B cell (primary cell): Measurements from ENCODE around the gene MRPL1. TPM values are rescaled to one million over a fixed set of nuclear protein-coding genes. Genes with fewer than 3 reads are reported as not detected.

Experiments
- ATAC-seq: fragments of 200-7000 bp; cut with Tn5 transposase; one replicate; pipeline ENCODE4 v1.10.0; 2021; ENCODE audit warnings: low read depth, mild to moderate bottlenecking, moderate number of reproducible peaks, moderate library complexity
- CTCF ChIA-PET: fragments of 350-600 bp; sonication (Branson Sonifier 250); formaldehyde crosslinking; loops from one replicate; lab custom pipeline; 2021; ENCODE audit warnings: antibody characterized with exemption, inconsistent platforms; lab: Charles Lee
- POLR2A ChIA-PET: fragments of 350-600 bp; sonication (Branson Sonifier 250); formaldehyde crosslinking; loops from one replicate; lab custom pipeline; 2021; ENCODE audit warnings: antibody characterized with exemption; lab: Charles Lee
- DNase-seq: peaks from one replicate; pipeline ENCODE4 v3.0.0; 2013
- H2AFZ ChIP-seq: 2 replicates; pipeline ENCODE4 v1.6.1; 2012; ENCODE audit warnings: mild to moderate bottlenecking, low read depth, low read length; ENCODE audit not compliant: insufficient read depth, poor library complexity, severe bottlenecking
- H3K27ac ChIP-seq, 2 donors: 1 replicate in 1 of 2; 2 replicates in 1 of 2; pipeline ENCODE4 v1.5.1; 2012 to 2013; ENCODE audit warnings: low read length in 2 of 2, mild to moderate bottlenecking in 2 of 2, moderate library complexity in 1 of 2
- H3K27me3 ChIP-seq, 4 experiments: fragments of 200-600 bp in 1 of 4; sonication (generic) in 1 of 4; replicated peaks in 1 of 4; 1 replicate in 2 of 4; 2 replicates in 2 of 4; pipeline versions ENCODE4 v1.6.1 to v1.7.0; 2013 to 2016; ENCODE audit warnings: low read length in 3 of 4, mild to moderate bottlenecking in 2 of 4, mixed read lengths in 1 of 4, moderate library complexity in 1 of 4; ENCODE audit not compliant: insufficient read depth in 4 of 4, control insufficient read depth in 3 of 4; ENCODE audit errors: control extremely low read depth in 1 of 4
- H3K36me3 ChIP-seq, 2 experiments: replicated peaks in 1 of 2; 1 replicate in 1 of 2; 2 replicates in 1 of 2; pipeline versions ENCODE4 v1.6.1 to v1.7.1; 2013; ENCODE audit warnings: low read length in 1 of 2; ENCODE audit not compliant: insufficient read depth in 2 of 2, control insufficient read depth in 1 of 2; ENCODE audit errors: control extremely low read depth in 1 of 2, extremely low read depth in 1 of 2
- H3K4me1 ChIP-seq, 2 donors: fragments of 200-600 bp in 1 of 2; sonication (generic) in 1 of 2; 1 replicate in 1 of 2; 2 replicates in 1 of 2; pipeline versions ENCODE4 v1.5.1 to v1.6.1; 2013 to 2017; ENCODE audit warnings: low read length in 2 of 2; ENCODE audit not compliant: control insufficient read depth in 2 of 2, insufficient read depth in 2 of 2
- H3K4me2 ChIP-seq: replicated peaks from 2 replicates; pipeline ENCODE3; 2012; ENCODE audit warnings: mild to moderate bottlenecking, low read depth, low read length; ENCODE audit not compliant: poor library complexity, severe bottlenecking
- H3K4me3 ChIP-seq, 5 experiments: fragments of 200-600 bp in 1 of 5; sonication (generic) in 1 of 5; 1 replicate in 3 of 5; 2 replicates in 2 of 5; pipeline versions ENCODE4 v1.5.1 to v1.7.0; 2011 to 2016; ENCODE audit warnings: low read length in 4 of 5, mild to moderate bottlenecking in 4 of 5, low read depth in 2 of 5, control low read depth in 1 of 5, moderate library complexity in 1 of 5; ENCODE audit not compliant: insufficient read depth in 1 of 5; ENCODE audit errors: control extremely low read depth in 1 of 5, extremely low read depth in 1 of 5
- H3K79me2 ChIP-seq: fragments of 200-600 bp; sonication (generic); one replicate; pipeline ENCODE4 v1.6.0; 2016; ENCODE audit warnings: low read length; ENCODE audit not compliant: control insufficient read depth, insufficient read depth
- H3K9ac ChIP-seq: fragments of 200-600 bp; sonication (generic); 2 replicates; pipeline ENCODE4 v1.6.1; 2017; ENCODE audit warnings: mild to moderate bottlenecking, low read length, moderate library complexity
- H3K9me3 ChIP-seq, 3 donors: one replicate each; pipeline versions ENCODE4 v1.6.1 to v1.7.1; 2013; ENCODE audit warnings: low read length in 2 of 3; ENCODE audit not compliant: control insufficient read depth in 2 of 3, insufficient read depth in 1 of 3; ENCODE audit errors: control extremely low read depth in 1 of 3
- H4K20me1 ChIP-seq: 2 replicates; pipeline ENCODE4 v1.6.0; 2012; ENCODE audit warnings: mild to moderate bottlenecking, low read length; ENCODE audit not compliant: insufficient read depth, control insufficient read depth, poor library complexity, severe bottlenecking
- H3K27ac Mint-ChIP-seq: one replicate; pipeline ENCODE4 v1.8.0; 2021; ENCODE audit warnings: mixed read lengths
- H3K27me3 Mint-ChIP-seq: one replicate; pipeline ENCODE4 v1.8.0; 2021; ENCODE audit warnings: mixed read lengths
- H3K4me1 Mint-ChIP-seq: one replicate; pipeline ENCODE4 v1.8.0; 2021; ENCODE audit warnings: mixed read lengths
- H3K4me3 Mint-ChIP-seq: one replicate; pipeline ENCODE4 v1.8.0; 2021; ENCODE audit warnings: mixed read lengths
- H3K9me3 Mint-ChIP-seq: one replicate; pipeline ENCODE4 v1.8.0; 2022; ENCODE audit warnings: mixed read lengths; ENCODE audit not compliant: insufficient read depth
- CTCF ChIP-seq: fragments of 200-600 bp; IDR thresholded peaks from one replicate; pipeline ENCODE4 v1.8.0; 2022; ENCODE audit warnings: antibody characterized with exemption, mild to moderate bottlenecking
- EZH2 ChIP-seq: IDR thresholded peaks from 2 replicates; pipeline ENCODE4 v1.6.1; 2012; ENCODE audit warnings: borderline replicate concordance, low read depth, mild to moderate bottlenecking, moderate library complexity, low read length; ENCODE audit not compliant: insufficient read depth, poor library complexity, severe bottlenecking
- intact Hi-C: fragments of 100-400 bp; cut with micrococcal nuclease; formaldehyde crosslinking; loops from one replicate; pipeline ENCODE4 v1.10.0; 2022
- polyA plus RNA-seq: library from polyadenylated mRNA; depleted of rRNA; stranded (reverse); fragments of >200 nt; gene quantifications from 2 replicates; pipeline ENCODE4 v1.2.3, GENCODE V29; 2012
- total RNA-seq, 2 donors: library from RNA; stranded (reverse); fragments of 120-200 nt in 1 of 2; gene quantifications; 1 replicate in 1 of 2; 2 replicates in 1 of 2; pipeline versions ENCODE4 v1.2.3 to v1.2.4, GENCODE V29; 2013 to 2022

MRPL1 gene
- total and polyA plus RNA-seq, 2 donors (not counting 1 experiment from before 2014, with no cell fraction given), result 22.3 to 23.3 TPM

GRCh38 chr4:77989968-77990367 is 127.3 kb downstream of the MRPL1 start:
- Histone ChIP-seq H3K9me3 (peaks cover 0 to 1% (median 0%) of the 10 kb centered on the region in 3 donors), H3K4me2 (no peak overlapping the region), H3K27ac (no peak overlapping the region), H4K20me1 (no peaks in the 10 kb centered on the region), H3K27me3 (peaks cover 0 to 7% (median 2%) of the 10 kb centered on the region in 4 experiments), H3K9ac (no peak overlapping the region), H2AFZ (peak overlapping the region; percentile 6), H3K79me2 (no peaks in the 10 kb centered on the region), H3K4me1 (no peaks in the 10 kb centered on the region), H3K4me3 (no peak overlapping the region), H3K36me3 (no peaks in the 10 kb centered on the region)
- Mint-ChIP-seq H3K4me3 (no peak overlapping the region), H3K27me3 (peaks cover 32% of the 10 kb centered on the region), H3K4me1 (no peaks in the 10 kb centered on the region), H3K27ac (no peak overlapping the region), H3K9me3 (no peaks in the 10 kb centered on the region)
- intact Hi-C loops, result no loop called here
- ATAC-seq, result no peak
- CTCF ChIA-PET, result no interaction called here
- POLR2A ChIA-PET, result no interaction called here
- DNase-seq, result no peak
- TF ChIP-seq CTCF (no peak), EZH2 (no peak)

- Mint-ChIP-seq H3K9me3 (no peaks in the 10 kb centered on the region), H3K4me3 (no peak overlapping the region), H3K4me1 (no peaks in the 10 kb centered on the region), H3K27ac (no peak overlapping the region), H3K27me3 (peaks cover 32% of the 10 kb centered on the region)
- no peaks in the 10 kb centered on the region for H4K20me1 ChIP-seq
- ChIA-PET CTCF (no interaction called here), POLR2A (no interaction called here)
- H3K9ac ChIP-seq, result no peak overlapping the region
- no peak overlapping the region for H3K4me3 ChIP-seq
- H3K4me2 ChIP-seq, result no peak overlapping the region
- ATAC-seq (no peak), DNase-seq (no peak)
- no peaks in the 10 kb centered on the region for H3K79me2 ChIP-seq
- no peak for TF ChIP-seq EZH2
- TF ChIP-seq CTCF, result no peak
- peaks cover 0 to 1% (median 0%) of the 10 kb centered on the region in 3 donors for H3K9me3 ChIP-seq
- no peak overlapping the region for H3K27ac ChIP-seq
- H3K4me1 ChIP-seq, result no peaks in the 10 kb centered on the region
- H3K27me3 ChIP-seq, result peaks cover 0 to 7% (median 2%) of the 10 kb centered on the region in 4 experiments
- H2AFZ ChIP-seq, result no peak overlapping the region
- intact Hi-C loops, result no loop called here
- H3K36me3 ChIP-seq, result no peaks in the 10 kb centered on the region
These were observed 127.8 kb downstream of the MRPL1 start for GRCh38 chr4:77990456-77990855.
